GM21619 (cell line): ENCODE results near the gene PAOX.
"Not testable (repeated sequence)": the region's sequence is repeated elsewhere in the genome, so short reads cannot be mapped to it uniquely, and the experiment has no call there.

ENCODE experiments used
- ATAC-seq: cut with Tn5 transposase; IDR thresholded peaks from one replicate; pipeline ENCODE4 v1.9.1; 2021; ENCODE audit not compliant: unreplicated experiment

The PAOX gene

GRCh38 chr10:133431888-133432613 is 53.0 kb downstream of the PAOX start:
- ATAC-seq = not testable (repeated sequence)

- not testable (repeated sequence) for ATAC-seq
Observed at GRCh38 chr10:133432789-133433188, 53.7 kb downstream of the PAOX start.

- ATAC-seq = no peak
Observed at GRCh38 chr10:133438711-133439273, 59.7 kb downstream of the PAOX start.

GRCh38 chr10:133439517-133440461 is 60.7 kb downstream of the PAOX start:
- no peak for ATAC-seq

- no peak for ATAC-seq
Observed at GRCh38 chr10:133440633-133441285, 61.7 kb downstream of the PAOX start.
